Measurements from ENCODE around the gene SUPT3H.

Gene SUPT3H

DNA sequence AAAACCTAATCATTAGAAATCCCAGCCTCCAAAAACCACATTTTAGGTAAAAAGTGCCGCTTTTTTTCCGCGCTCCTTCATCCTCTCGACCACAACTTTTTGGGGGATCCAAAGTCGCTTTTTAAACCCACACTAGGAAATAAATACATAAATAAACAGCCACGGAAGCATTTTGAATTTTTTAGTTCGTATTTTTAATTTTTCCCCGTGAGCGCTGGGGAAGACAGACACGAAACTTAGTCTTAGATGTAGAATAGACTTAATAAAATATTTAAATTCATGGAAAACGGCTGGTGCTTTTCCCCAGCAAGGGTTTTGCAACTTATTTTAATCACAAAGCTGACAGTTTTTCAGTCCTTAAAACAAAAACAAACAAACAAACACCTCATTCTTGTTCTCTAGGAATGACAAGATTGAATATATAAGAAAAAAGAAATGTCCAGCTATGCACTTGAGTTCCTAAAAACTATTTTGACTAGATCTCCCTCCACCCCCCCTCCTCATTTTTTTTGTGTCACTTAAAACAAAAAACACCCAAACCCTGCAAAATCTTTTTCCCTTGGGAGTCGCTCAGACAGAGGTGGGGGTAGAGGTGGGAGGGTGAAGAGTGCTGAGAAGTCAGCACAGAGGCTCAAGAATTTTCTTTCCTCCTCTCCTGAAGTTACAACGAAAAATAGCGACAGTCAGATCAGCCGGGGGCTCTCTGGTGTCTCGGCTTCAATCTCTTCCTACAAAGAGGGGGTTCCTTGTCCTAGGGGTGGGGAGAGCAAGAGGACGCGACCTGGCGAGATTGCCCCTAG lies 43.4 kb upstream of the SUPT3H start:
- H3K18ac ChIP-seq (ENCODE audit: low read length): peak overlapping the region; percentile 86
- H3K4ac ChIP-seq (ENCODE audit: low read depth, low read length): peak overlapping the region; percentile 30
- no peaks in the 10 kb centered on the region for H3K36me3 ChIP-seq (ENCODE audit: control insufficient read depth in 1 of 2, insufficient read depth in 2 of 2, low read length in 2 of 2)
- no peak overlapping the region for H2BK5ac ChIP-seq (ENCODE audit: low read depth, low read length, poor library complexity)
- peak overlapping the region; percentile 2 for H4K8ac ChIP-seq (ENCODE audit: low read depth, low read length)
- no peak overlapping the region for H3K23ac ChIP-seq (ENCODE audit: low read length)
- peak overlapping the region; percentile 47 for H2BK120ac ChIP-seq (ENCODE audit: insufficient read depth, low read length, poor library complexity)
- peaks cover 11 to 17% of the 10 kb centered on the region in 2 experiments for H3K4me1 ChIP-seq (ENCODE audit: control insufficient read depth in 1 of 2, insufficient read depth in 2 of 2, low read length in 2 of 2)
- H3K4me2 ChIP-seq (ENCODE audit: low read length): peak overlapping the region; percentile 98
- H3K27me3 ChIP-seq (ENCODE audit: insufficient read depth, low read length): peaks cover 25% of the 10 kb centered on the region
- peaks cover 21% of the 10 kb centered on the region for H3K79me1 ChIP-seq (ENCODE audit: low read length)
- no CpG with 5 or more reads among the region's 19 CpGs for WGBS (ENCODE audit: extremely low coverage, insufficient coverage, insufficient read length)
- peak overlapping the region; percentile 80 for H3K4me3 ChIP-seq (ENCODE audit: low read depth, low read length)
- H2AFZ ChIP-seq (ENCODE audit: insufficient read depth, low read length, poor library complexity): peak overlapping the region; percentile 50
- H3K14ac ChIP-seq (ENCODE audit: low read length): peak overlapping the region; percentile 17
- H3K9me3 ChIP-seq (ENCODE audit: insufficient read depth, low read depth, low read length): no peaks in the 10 kb centered on the region
- peak overlapping the region; percentile 24 for H3K9ac ChIP-seq (ENCODE audit: low read length)
- peaks cover 5% of the 10 kb centered on the region for H3K79me2 ChIP-seq (ENCODE audit: control insufficient read depth, insufficient read depth, low read length, poor library complexity)
- H4K91ac ChIP-seq (ENCODE audit: low read depth, low read length): peak overlapping the region; percentile 61
- peak overlapping the region; percentile 28 for H3K27ac ChIP-seq (ENCODE audit: low read depth, low read length)
- H2AK5ac ChIP-seq (ENCODE audit: low read length): no peak overlapping the region
- H4K12ac ChIP-seq (ENCODE audit: low read depth, low read length): no peak overlapping the region
- H2BK12ac ChIP-seq (ENCODE audit: low read length): peak overlapping the region; percentile 85
- DNase-seq: no peak

DNA sequence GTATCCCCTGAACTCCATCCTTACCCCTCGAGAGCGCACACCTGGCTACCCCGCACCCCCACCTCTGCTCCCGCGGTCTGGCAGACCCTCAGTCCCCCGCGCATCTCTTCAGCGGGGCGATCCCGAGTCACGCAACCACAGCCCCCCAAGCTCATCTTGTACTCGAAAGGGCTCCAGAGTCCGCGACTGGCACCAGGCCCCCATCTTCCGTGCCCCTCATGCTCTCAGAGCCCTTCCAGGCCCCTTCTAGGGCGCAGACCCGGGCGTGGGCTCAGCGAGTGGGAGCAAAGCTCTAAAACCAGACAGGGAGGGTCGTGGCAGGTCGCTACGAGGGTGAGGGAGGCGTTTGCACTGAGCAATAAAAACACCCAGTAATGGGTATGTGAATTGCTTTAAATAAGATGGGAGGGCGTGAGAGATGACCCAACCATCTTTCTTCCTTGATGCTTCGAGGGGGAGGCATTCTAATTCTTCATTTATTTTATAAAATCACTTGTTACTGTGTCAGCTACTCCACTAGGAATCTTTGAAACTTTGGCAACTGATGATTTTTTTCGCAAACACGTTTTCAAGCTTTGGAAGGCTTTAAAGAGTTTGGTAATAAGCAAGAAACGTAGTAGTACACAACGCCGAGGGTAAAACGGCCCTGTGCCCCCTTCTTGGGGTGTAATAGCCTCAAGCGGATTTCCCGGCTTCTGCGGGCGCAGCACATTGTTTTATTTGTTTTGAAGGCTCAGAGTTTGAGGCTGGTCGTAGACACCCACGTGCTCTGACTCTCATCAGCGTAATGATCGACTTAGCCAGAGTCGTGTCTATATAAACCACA lies 42.6 kb upstream of the SUPT3H start:
- Histone ChIP-seq H3K23ac (ENCODE audit: low read length) (no peak overlapping the region), H3K4ac (ENCODE audit: low read depth, low read length) (no peak overlapping the region), H3K18ac (ENCODE audit: low read length) (no peak overlapping the region), H3K27me3 (ENCODE audit: insufficient read depth, low read length) (peaks cover 25% of the 10 kb centered on the region), H3K4me1 (ENCODE audit: control insufficient read depth in 1 of 2, insufficient read depth in 2 of 2, low read length in 2 of 2) (peaks cover 11 to 17% of the 10 kb centered on the region in 2 experiments), H3K4me2 (ENCODE audit: low read length) (peak overlapping the region; percentile 47), H2BK120ac (ENCODE audit: insufficient read depth, low read length, poor library complexity) (peak overlapping the region; percentile 14), H4K8ac (ENCODE audit: low read depth, low read length) (no peak overlapping the region), H3K79me1 (ENCODE audit: low read length) (peaks cover 21% of the 10 kb centered on the region), H3K14ac (ENCODE audit: low read length) (no peak overlapping the region), H4K91ac (ENCODE audit: low read depth, low read length) (no peak overlapping the region), H2AFZ (ENCODE audit: insufficient read depth, low read length, poor library complexity) (no peak overlapping the region), H3K79me2 (ENCODE audit: control insufficient read depth, insufficient read depth, low read length, poor library complexity) (peaks cover 5% of the 10 kb centered on the region), H2AK5ac (ENCODE audit: low read length) (no peak overlapping the region), H3K4me3 (ENCODE audit: low read depth, low read length) (peak overlapping the region; percentile 0), H2BK5ac (ENCODE audit: low read depth, low read length, poor library complexity) (no peak overlapping the region), H3K36me3 (ENCODE audit: control insufficient read depth in 1 of 2, insufficient read depth in 2 of 2, low read length in 2 of 2) (no peaks in the 10 kb centered on the region), H3K9me3 (ENCODE audit: insufficient read depth, low read depth, low read length) (no peaks in the 10 kb centered on the region), H2BK12ac (ENCODE audit: low read length) (no peak overlapping the region), H3K9ac (ENCODE audit: low read length) (peak overlapping the region; percentile 18), H3K27ac (ENCODE audit: low read depth, low read length) (no peak overlapping the region), H4K12ac (ENCODE audit: low read depth, low read length) (no peak overlapping the region)
- no CpG with 5 or more reads among the region's 40 CpGs for WGBS (ENCODE audit: extremely low coverage, insufficient coverage, insufficient read length)
- DNase-seq: no peak

DNA sequence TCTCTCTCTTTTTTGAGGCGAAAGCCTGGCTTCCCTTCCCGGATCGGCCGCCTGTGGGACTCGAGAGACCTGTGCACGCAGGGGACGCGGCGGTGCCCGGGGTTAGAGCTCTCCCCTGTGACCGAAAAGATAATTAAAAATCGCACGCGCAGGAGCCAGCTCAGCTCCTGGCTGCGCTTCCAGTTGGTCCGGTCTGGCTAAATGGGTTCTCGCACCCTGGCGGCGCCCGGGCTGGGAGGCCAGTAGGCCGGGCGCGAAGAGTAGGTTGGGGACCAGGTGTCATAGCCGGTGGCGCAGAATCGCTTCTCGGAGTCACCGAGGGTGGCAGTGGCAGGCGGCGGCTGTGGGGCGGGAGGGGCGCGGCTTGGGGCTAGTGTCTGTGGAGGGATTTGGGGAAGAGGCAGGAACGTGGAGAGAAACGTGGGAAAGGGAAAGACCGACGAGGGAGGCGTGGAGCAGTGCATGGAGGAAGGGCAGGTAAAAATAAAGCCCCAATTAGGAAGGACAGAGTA lies 41.9 kb upstream of the SUPT3H start:
- WGBS (ENCODE audit: extremely low coverage, insufficient coverage, insufficient read length): no CpG with 5 or more reads among the region's 38 CpGs

DNA sequence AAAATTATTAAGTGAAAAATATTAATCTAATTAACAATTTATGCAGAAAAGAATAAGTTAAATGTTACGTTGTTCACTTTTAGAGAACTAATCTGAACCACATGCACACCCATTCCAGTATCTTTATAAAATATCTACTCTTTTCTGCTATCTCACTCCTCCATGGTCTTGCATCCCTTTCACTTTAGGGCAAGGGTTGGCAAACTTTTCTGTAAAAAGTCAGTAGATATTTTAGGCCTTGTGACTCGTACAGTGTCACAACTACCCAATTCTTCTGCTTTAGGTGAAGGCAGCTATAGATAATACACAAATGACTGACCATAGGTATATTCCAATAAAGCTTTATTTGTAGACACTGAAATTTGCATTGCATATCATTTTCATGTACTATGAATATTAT lies 39.7 kb upstream of the SUPT3H start:
- peaks cover 3% of the 10 kb centered on the region for H3K79me2 ChIP-seq (ENCODE audit: control insufficient read depth, insufficient read depth, low read length, poor library complexity)
- H2BK12ac ChIP-seq (ENCODE audit: low read length): no peak overlapping the region
- no peak overlapping the region for H3K4ac ChIP-seq (ENCODE audit: low read depth, low read length)
- H3K9ac ChIP-seq (ENCODE audit: low read length): no peak overlapping the region
- H3K79me1 ChIP-seq (ENCODE audit: low read length): peaks cover 11% of the 10 kb centered on the region
- H2AFZ ChIP-seq (ENCODE audit: insufficient read depth, low read length, poor library complexity): no peak overlapping the region
- no peak overlapping the region for H3K27ac ChIP-seq (ENCODE audit: low read depth, low read length)
- H4K91ac ChIP-seq (ENCODE audit: low read depth, low read length): no peak overlapping the region
- H2BK120ac ChIP-seq (ENCODE audit: insufficient read depth, low read length, poor library complexity): no peak overlapping the region
- H3K36me3 ChIP-seq (ENCODE audit: control insufficient read depth in 1 of 2, insufficient read depth in 2 of 2, low read length in 2 of 2): no peaks in the 10 kb centered on the region
- H3K14ac ChIP-seq (ENCODE audit: low read length): no peak overlapping the region
- no peak overlapping the region for H2AK5ac ChIP-seq (ENCODE audit: low read length)
- no peak overlapping the region for H2BK5ac ChIP-seq (ENCODE audit: low read depth, low read length, poor library complexity)
- no peak for DNase-seq
- no CpG with 5 or more reads among the region's 2 CpGs for WGBS (ENCODE audit: extremely low coverage, insufficient coverage, insufficient read length)
- no peak overlapping the region for H3K23ac ChIP-seq (ENCODE audit: low read length)
- H4K12ac ChIP-seq (ENCODE audit: low read depth, low read length): no peak overlapping the region
- peaks cover 6 to 7% of the 10 kb centered on the region in 2 experiments for H3K4me1 ChIP-seq (ENCODE audit: control insufficient read depth in 1 of 2, insufficient read depth in 2 of 2, low read length in 2 of 2)
- no peak overlapping the region for H3K4me3 ChIP-seq (ENCODE audit: low read depth, low read length)
- H3K4me2 ChIP-seq (ENCODE audit: low read length): no peak overlapping the region
- H3K18ac ChIP-seq (ENCODE audit: low read length): no peak overlapping the region
- H4K8ac ChIP-seq (ENCODE audit: low read depth, low read length): no peak overlapping the region
- no peaks in the 10 kb centered on the region for H3K9me3 ChIP-seq (ENCODE audit: insufficient read depth, low read depth, low read length)
- H3K27me3 ChIP-seq (ENCODE audit: insufficient read depth, low read length): peaks cover 9% of the 10 kb centered on the region

More for the DNA sequence above, 41.9 kb upstream of the SUPT3H start:
- H3K23ac ChIP-seq (ENCODE audit: low read length): no peak overlapping the region
- no peak overlapping the region for H2AFZ ChIP-seq (ENCODE audit: insufficient read depth, low read length, poor library complexity)
- H3K79me1 ChIP-seq (ENCODE audit: low read length): peaks cover 21% of the 10 kb centered on the region
- H3K9ac ChIP-seq (ENCODE audit: low read length): no peak overlapping the region
- H3K79me2 ChIP-seq (ENCODE audit: control insufficient read depth, insufficient read depth, low read length, poor library complexity): peaks cover 5% of the 10 kb centered on the region
- peak overlapping the region; percentile 47 for H3K4me2 ChIP-seq (ENCODE audit: low read length)
- no peak overlapping the region for H4K8ac ChIP-seq (ENCODE audit: low read depth, low read length)
- H3K9me3 ChIP-seq (ENCODE audit: insufficient read depth, low read depth, low read length): no peaks in the 10 kb centered on the region
- no peak overlapping the region for H4K91ac ChIP-seq (ENCODE audit: low read depth, low read length)
- no peak overlapping the region for H2BK5ac ChIP-seq (ENCODE audit: low read depth, low read length, poor library complexity)
- H3K4ac ChIP-seq (ENCODE audit: low read depth, low read length): no peak overlapping the region
- no peak overlapping the region for H2AK5ac ChIP-seq (ENCODE audit: low read length)
- no peaks in the 10 kb centered on the region for H3K36me3 ChIP-seq (ENCODE audit: control insufficient read depth in 1 of 2, insufficient read depth in 2 of 2, low read length in 2 of 2)
- peak overlapping the region; percentile 14 for H2BK120ac ChIP-seq (ENCODE audit: insufficient read depth, low read length, poor library complexity)
- no peak overlapping the region for H3K14ac ChIP-seq (ENCODE audit: low read length)
- DNase-seq: peak; percentile 33 to 71
- H3K27ac ChIP-seq (ENCODE audit: low read depth, low read length): no peak overlapping the region
- peak overlapping the region; percentile 0 for H3K4me3 ChIP-seq (ENCODE audit: low read depth, low read length)
- H3K18ac ChIP-seq (ENCODE audit: low read length): no peak overlapping the region
- H4K12ac ChIP-seq (ENCODE audit: low read depth, low read length): no peak overlapping the region
- no peak overlapping the region for H2BK12ac ChIP-seq (ENCODE audit: low read length)
- peaks cover 11 to 17% of the 10 kb centered on the region in 2 experiments for H3K4me1 ChIP-seq (ENCODE audit: control insufficient read depth in 1 of 2, insufficient read depth in 2 of 2, low read length in 2 of 2)
- peaks cover 25% of the 10 kb centered on the region for H3K27me3 ChIP-seq (ENCODE audit: insufficient read depth, low read length)

Data from trophoblast cell (in vitro differentiated cells and primary cell).